GM12801 (cell line): Measurements from ENCODE around the gene PERM1.

Experiments
- TF ChIP-seq, protein P1 (sequence below): IDR thresholded peaks from one replicate; pipeline ENCODE4 v1.5.1; 2011; ENCODE audit warnings: control low read depth; ENCODE audit not compliant: insufficient read length; ENCODE audit errors: extremely low read depth

Gene PERM1

DNA sequence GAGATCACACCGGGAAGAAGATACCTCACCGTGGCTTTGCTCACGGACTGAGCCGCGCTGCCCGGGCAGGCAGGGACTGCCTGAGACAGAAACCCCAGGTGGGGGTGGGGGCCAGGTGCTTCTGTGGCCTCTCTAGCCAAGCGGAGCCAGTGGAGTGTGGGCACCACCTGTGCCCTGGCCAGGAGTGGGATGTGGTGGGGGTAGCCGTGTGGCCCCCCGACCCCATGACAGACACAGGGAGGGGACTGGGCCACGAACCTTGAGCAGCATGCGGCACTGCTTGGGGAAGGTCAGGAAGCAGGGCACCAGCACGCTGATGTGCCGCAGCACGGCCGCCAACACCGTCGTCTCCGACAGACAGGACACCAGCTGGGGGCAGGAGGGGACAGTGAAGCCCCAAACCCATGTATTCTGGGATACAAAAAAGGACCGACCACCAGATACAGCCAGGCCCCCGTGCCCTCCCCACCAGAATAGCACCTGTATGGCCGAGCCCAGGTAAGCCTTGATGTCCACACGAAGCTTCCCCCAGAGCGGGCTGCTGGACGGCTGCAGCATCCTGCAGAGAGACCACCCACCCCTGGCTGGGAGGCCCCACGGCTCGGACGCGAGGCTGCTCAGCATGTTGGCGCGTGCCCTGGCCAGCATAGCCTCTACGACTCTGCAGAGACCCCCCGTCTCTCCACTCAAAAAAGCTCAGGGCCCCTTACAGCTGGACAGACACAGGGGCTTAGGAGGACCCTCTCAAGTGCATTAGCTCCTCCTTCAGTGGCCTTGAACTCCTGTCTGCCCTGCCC is 28.2 kb downstream of the PERM1 start:
- TF ChIP-seq, protein P1, sequence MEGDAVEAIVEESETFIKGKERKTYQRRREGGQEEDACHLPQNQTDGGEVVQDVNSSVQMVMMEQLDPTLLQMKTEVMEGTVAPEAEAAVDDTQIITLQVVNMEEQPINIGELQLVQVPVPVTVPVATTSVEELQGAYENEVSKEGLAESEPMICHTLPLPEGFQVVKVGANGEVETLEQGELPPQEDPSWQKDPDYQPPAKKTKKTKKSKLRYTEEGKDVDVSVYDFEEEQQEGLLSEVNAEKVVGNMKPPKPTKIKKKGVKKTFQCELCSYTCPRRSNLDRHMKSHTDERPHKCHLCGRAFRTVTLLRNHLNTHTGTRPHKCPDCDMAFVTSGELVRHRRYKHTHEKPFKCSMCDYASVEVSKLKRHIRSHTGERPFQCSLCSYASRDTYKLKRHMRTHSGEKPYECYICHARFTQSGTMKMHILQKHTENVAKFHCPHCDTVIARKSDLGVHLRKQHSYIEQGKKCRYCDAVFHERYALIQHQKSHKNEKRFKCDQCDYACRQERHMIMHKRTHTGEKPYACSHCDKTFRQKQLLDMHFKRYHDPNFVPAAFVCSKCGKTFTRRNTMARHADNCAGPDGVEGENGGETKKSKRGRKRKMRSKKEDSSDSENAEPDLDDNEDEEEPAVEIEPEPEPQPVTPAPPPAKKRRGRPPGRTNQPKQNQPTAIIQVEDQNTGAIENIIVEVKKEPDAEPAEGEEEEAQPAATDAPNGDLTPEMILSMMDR = no peak

DNA sequence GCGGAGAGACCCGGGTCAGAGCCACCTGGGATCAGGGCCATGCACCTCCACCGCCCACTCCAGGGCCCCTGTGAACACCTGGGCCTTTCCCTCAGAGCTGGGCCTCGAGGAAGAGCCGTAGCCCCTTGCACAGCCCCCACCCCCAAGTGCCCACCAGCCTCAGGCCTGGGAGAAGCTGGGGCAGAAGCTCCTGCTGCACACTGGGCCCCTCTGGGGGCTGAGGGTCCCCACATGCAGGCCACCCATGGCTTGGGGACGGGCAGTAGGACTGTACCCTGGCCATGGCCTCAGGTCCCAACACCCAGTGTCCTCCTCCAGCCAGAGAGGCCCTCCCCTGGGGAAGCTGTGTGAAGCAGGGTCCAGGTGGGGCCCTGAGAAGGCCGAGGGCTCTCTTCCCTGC is 29.3 kb downstream of the PERM1 start:
- TF ChIP-seq, protein P1 = no peak

DNA sequence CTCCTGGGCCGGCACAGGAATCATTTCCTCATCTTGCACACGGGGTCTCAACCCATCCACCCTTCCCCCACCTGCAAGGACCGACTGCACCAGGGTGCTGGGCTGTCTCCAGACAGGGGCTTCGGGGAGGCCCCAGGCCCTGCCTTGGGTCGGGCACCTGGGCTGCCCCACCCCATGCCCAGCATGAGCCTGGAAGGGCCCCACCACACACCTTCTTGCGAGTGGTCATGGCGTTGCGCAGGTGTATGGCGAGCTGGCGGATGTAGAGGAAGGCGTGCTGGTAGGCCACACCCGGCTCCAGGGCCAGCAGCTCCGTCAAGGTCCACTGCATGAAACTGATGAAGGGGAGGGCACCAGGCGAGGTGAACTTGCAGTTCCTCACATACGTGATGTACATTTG is 29.7 kb downstream of the PERM1 start:
- TF ChIP-seq, protein P1 = no peak

DNA sequence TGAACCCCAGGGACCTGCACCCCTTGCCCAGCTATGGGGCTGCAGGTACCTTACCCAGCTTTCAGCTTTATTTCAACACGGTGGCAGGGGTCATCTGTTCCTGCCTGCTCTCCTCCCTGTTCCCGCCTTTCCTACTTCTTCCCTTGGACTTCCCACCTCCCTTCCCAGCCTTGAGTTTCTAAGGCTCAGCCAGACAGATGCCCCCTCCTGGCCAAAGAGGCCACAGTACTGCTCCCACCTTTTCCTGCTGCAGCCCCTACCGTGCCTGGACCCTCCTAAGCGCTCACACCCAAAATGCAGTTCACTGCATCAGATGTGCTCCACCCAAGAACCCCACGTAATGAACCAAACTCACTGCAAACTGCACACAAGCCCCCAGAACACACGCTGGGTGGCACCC is 30.5 kb downstream of the PERM1 start:
- TF ChIP-seq, protein P1 = no peak

DNA sequence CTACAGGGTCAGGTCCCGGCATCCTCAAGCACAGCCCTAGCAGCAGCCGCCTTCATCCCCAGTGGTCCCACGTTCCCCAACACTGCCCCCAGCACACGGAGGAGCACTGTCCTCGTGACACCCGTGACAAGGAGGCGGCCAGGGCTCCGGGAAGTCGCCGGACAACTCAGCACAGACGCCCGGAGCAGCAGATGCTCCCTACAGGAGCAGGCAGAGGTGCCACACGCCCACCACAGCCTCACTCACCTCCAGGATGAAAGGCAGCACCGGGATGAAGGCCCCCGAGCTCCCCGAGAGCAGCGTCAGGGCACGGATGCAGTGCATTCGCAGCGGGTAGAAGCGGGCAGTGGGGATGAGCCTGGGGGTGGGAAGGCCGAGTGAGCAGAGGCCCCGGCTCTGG is 31.0 kb downstream of the PERM1 start:
- TF ChIP-seq, protein P1 = no peak

DNA sequence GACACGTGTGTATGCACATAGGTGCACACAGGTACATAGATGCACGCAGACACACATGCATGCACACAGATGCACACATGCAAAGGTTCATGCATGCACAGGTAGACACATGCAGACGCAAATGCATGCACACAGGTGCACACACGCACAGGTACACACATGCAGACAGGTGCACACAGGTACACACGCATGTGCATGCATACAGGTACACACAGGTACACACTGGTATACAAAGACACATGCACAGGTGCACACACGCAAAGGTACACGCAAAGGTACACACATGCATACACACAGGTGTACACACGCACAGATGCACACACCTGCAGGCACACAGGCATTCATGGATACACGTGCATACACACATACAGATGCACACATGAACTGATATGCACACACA is 31.6 kb downstream of the PERM1 start:
- TF ChIP-seq, protein P1 = no peak

DNA sequence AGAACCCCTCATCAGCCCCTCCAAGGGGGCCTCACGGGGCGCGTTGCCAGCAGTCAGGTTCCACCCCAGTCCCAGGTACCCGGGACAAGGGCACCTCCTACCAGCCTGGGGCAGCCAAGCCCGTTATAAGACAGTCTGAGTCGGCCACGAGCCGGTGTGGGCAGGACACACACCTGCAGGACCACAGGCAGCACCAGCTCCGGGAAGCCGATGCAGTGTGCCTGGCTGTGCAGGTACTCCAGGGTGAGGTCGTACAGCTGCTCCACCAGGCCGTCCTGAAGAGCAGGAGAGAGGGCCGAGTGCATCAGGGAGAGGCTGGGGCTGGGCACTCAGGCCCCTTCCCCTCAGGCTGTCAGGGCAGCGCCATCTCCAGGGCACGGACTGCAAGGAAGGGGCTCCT is 33.9 kb downstream of the PERM1 start:
- TF ChIP-seq, protein P1 = no peak
